Measurements from ENCODE around the gene ARHGAP28. TPM values are rescaled to one million over a fixed set of nuclear protein-coding genes. Genes with fewer than 3 reads are reported as not detected.

The ARHGAP28 gene
- total RNA-seq, 1 donor from 2014 or later = 7.6 TPM

DNA sequence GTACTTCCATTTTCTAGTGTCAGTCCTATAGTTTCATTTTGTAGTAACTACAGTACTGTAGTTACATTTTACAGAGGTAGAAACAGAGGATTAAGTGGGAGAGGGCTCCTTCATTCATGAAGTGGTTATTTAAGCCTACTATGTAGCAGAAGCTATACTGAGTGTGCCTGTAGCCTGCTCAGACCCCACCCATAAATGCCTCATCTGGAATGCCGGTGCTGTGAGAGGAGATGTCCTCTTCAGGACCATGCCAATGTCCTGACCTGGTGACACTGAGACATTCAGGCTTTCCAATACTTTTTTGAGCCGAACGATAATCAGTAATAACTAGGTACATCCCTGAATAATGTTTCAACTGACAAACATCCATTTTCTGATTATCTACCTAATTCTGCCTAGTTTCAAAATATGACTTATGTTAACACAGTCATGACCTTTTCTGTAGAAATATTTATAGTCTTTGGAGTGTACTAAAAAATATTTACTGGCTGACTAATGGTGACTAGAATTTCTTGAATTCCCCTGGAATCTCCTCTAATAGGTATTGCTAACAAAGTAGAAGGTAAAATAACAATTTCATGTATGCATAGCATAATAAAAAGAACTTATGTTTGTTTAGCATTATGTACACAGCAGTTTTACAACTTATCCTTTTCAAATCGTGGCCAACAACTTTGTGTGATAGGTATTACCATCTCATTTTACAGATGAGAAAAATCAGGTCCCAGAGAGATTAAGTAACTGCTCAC lies 10.2 kb upstream of the ARHGAP28 start:
- no peaks in the 10 kb centered on the region for H3K4me1 ChIP-seq
- intact Hi-C loops (cut with DNase I) = no loop called here
- no peak for TF ChIP-seq POLR2A (IDR thresholded peaks at IDR 0.05)
- TF ChIP-seq, protein P1, sequence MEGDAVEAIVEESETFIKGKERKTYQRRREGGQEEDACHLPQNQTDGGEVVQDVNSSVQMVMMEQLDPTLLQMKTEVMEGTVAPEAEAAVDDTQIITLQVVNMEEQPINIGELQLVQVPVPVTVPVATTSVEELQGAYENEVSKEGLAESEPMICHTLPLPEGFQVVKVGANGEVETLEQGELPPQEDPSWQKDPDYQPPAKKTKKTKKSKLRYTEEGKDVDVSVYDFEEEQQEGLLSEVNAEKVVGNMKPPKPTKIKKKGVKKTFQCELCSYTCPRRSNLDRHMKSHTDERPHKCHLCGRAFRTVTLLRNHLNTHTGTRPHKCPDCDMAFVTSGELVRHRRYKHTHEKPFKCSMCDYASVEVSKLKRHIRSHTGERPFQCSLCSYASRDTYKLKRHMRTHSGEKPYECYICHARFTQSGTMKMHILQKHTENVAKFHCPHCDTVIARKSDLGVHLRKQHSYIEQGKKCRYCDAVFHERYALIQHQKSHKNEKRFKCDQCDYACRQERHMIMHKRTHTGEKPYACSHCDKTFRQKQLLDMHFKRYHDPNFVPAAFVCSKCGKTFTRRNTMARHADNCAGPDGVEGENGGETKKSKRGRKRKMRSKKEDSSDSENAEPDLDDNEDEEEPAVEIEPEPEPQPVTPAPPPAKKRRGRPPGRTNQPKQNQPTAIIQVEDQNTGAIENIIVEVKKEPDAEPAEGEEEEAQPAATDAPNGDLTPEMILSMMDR (IDR thresholded peaks at IDR 0.05) = no peak
- no peaks in the 10 kb centered on the region for H3K36me3 ChIP-seq
- H3K4me3 ChIP-seq = no peak overlapping the region
- H3K27me3 ChIP-seq = no peaks in the 10 kb centered on the region
- no peak overlapping the region for H3K27ac ChIP-seq
- DNase-seq (ENCODE audit: extremely low spot score in 2 of 2) = no peak
- H3K9me3 ChIP-seq = no peaks in the 10 kb centered on the region

DNA sequence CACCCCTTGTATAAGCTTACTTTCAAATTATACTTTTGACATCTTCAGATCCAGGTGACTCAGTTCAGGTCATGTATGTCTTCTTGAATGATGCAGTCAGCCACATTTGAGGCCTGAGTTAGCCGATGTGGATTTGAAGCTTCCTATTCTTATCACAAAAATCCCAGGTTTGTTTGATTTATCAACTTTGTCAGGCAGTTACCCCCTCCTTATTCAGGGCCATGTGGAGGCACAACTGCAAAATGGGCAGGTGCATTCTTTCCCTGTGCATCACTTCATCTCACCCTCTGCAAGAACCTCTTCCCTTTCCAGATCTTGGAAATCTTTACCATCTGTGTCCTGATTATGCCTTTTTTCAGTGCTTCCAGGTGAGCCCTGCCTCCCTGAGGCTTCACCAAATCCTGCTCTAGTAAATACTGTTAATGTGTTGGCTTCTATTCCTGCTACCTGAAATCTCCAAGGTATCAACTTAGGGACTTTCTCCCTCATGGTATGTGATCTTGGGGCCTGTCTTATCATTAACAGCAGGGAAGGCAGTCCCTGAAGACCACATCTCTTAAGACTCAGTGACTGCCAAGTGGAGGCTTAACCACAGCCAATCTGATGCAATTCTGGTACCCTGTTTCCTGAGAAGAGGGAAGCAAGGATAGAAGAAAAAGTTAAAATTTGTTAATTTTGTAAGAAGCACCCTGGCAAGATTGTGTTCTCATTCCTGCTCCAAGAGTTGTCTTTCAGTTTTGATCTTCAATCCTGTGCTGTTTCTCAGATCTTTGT lies 9.4 kb upstream of the ARHGAP28 start:
- H3K4me1 ChIP-seq = no peaks in the 10 kb centered on the region
- H3K9me3 ChIP-seq = no peaks in the 10 kb centered on the region
- TF ChIP-seq POLR2A (IDR thresholded peaks at IDR 0.05) (no peak), POLR2AphosphoS5 (IDR thresholded peaks at IDR 0.05; ENCODE audit: insufficient read depth in 1 of 2, low read depth in 1 of 2) (no peak)
- TF ChIP-seq, protein P1 (IDR thresholded peaks at IDR 0.05) = no peak
- H3K4me3 ChIP-seq = no peak overlapping the region
- no peaks in the 10 kb centered on the region for H3K27me3 ChIP-seq
- DNase-seq (ENCODE audit: extremely low spot score in 2 of 2) = no peak
- H3K36me3 ChIP-seq = no peaks in the 10 kb centered on the region
- no peak overlapping the region for H3K27ac ChIP-seq
- intact Hi-C loops (cut with DNase I) = no loop called here

DNA sequence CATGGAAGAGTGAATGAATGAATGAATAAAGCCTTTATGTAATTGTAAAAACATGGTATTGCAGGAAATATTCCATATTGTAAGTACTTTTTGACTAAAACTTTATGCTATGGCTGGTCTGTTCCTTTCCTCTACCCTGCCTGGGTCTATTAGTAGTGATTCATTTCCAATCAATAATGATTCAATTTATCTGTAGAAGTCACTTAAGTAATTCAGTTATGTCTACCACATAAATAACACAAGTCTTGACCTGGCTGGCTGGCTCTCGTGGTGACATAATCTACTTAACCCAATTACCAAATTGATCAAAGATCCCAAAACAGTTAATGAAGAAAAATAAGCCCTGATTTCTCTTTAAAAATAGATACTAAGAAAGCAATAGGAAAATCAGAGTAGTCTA lies 7.8 kb upstream of the ARHGAP28 start:
- Histone ChIP-seq H3K9me3 (no peaks in the 10 kb centered on the region), H3K27ac (no peak overlapping the region), H3K36me3 (no peaks in the 10 kb centered on the region), H3K4me3 (no peak overlapping the region), H3K27me3 (no peaks in the 10 kb centered on the region), H3K4me1 (no peaks in the 10 kb centered on the region)
- intact Hi-C loops (cut with DNase I) = no loop called here
- TF ChIP-seq POLR2A (IDR thresholded peaks at IDR 0.05) (no peak), POLR2AphosphoS5 (IDR thresholded peaks at IDR 0.05; ENCODE audit: insufficient read depth in 1 of 2, low read depth in 1 of 2) (no peak)
- TF ChIP-seq, protein P1 (IDR thresholded peaks at IDR 0.05) = no peak
- DNase-seq (ENCODE audit: extremely low spot score in 2 of 2) = no peak

DNA sequence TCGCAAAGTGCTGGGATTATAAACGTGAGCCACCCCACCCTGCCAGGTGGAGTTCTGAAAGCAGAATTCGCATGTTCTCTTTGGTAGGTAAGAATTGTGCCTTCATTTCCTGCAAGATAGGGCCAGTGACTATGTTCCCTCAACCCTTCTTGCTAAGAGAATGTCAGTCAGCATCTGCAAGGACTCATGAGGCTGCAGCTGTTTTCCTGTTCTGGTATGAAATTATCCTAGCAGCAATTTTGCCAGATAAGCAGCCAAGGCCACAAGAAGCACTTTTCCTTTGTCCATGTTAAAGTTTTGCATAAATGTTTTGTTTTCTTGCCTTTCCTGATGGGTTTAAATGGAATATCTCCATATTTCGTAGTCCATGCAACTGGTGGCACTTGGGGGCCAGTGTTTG lies 6.8 kb upstream of the ARHGAP28 start:
- Histone ChIP-seq H3K27me3 (no peaks in the 10 kb centered on the region), H3K4me3 (no peak overlapping the region), H3K36me3 (no peaks in the 10 kb centered on the region), H3K4me1 (no peaks in the 10 kb centered on the region), H3K9me3 (no peaks in the 10 kb centered on the region), H3K27ac (no peak overlapping the region)
- no peak for TF ChIP-seq POLR2A (IDR thresholded peaks at IDR 0.05)
- TF ChIP-seq POLR2AphosphoS5 (IDR thresholded peaks at IDR 0.05; ENCODE audit: insufficient read depth in 1 of 2, low read depth in 1 of 2) = no peak
- TF ChIP-seq, protein P1 (IDR thresholded peaks at IDR 0.05) = no peak
- intact Hi-C loops (cut with DNase I) = no loop called here
- no peak for DNase-seq (ENCODE audit: extremely low spot score in 2 of 2)

DNA sequence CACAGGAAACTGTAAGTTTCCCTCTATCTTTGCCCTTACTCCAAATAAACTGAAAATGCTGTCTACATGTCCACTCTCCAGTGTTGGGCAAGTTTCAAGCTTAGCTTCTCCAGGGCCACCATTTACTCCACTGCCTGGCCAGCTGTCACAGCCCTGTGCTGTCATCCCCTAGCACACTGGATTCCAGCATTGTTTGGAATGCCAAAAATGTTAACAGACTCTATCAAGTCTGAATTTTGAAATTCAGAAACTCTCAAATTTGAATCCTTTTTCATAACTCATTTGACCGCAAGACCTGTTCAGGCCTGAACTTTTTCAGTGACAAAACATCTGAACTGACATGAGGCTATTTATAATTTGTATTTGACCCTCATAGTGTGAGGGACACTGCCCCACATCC lies 5.2 kb upstream of the ARHGAP28 start:
- Histone ChIP-seq H3K27ac (no peak overlapping the region), H3K9me3 (no peaks in the 10 kb centered on the region), H3K4me1 (peaks cover 7% of the 10 kb centered on the region), H3K27me3 (no peaks in the 10 kb centered on the region), H3K36me3 (no peaks in the 10 kb centered on the region), H3K4me3 (no peak overlapping the region)
- DNase-seq (ENCODE audit: extremely low spot score in 2 of 2) = no peak
- TF ChIP-seq POLR2A (IDR thresholded peaks at IDR 0.05) (no peak), POLR2AphosphoS5 (IDR thresholded peaks at IDR 0.05; ENCODE audit: insufficient read depth in 1 of 2, low read depth in 1 of 2) (no peak)
- TF ChIP-seq, protein P1 (IDR thresholded peaks at IDR 0.05) = no peak
- intact Hi-C loops (cut with DNase I) = no loop called here

Data from vagina (tissue), 2 donors.